Measurements from ENCODE around the gene FRRS1L. TPM values are rescaled to one million over a fixed set of nuclear protein-coding genes. Genes with fewer than 3 reads are reported as not detected.
A peak's percentile ranks its signal among the peaks of the same experiment; 100 is the strongest.

The FRRS1L gene
- total RNA-seq, 6 experiments from 2014 or later, result not detected

GRCh38 chr9:109171926-109172325 lies 4.9 kb upstream of the FRRS1L start:
- Histone ChIP-seq H3K27me3 (no peaks in the 10 kb centered on the region), H3K9me3 (no peaks in the 10 kb centered on the region), H3K27ac (no peak overlapping the region), H3K36me3 (no peaks in the 10 kb centered on the region), H3K4me3 (no peak overlapping the region), H3K4me1 (no peaks in the 10 kb centered on the region)
- TF ChIP-seq CTCF (IDR thresholded peaks at IDR 0.05), result no peak
- no peak for TF ChIP-seq POLR2A (IDR thresholded peaks at IDR 0.05)
- DNase-seq (no peak), ATAC-seq (no peak)
- 78% methylated on average over 3 of the region's 3 CpGs for WGBS (ENCODE audit: insufficient coverage, low coverage, low lambda C conversion rate, missing lambda C conversion rate)
- intact Hi-C loops (cut with DNase I), result no loop called here

GRCh38 chr9:109168170-109168569 lies 1.1 kb upstream of the FRRS1L start:
- intact Hi-C loops (cut with DNase I), result no loop called here
- DNase-seq (no peak), ATAC-seq (peak in 3 of 4 donors; percentile 50 to 87 (median 60))
- H3K36me3 ChIP-seq, result no peaks in the 10 kb centered on the region
- H3K4me3 ChIP-seq, result no peak overlapping the region
- no peaks in the 10 kb centered on the region for H3K27me3 ChIP-seq
- no peaks in the 10 kb centered on the region for H3K9me3 ChIP-seq
- no peak overlapping the region for H3K27ac ChIP-seq
- H3K4me1 ChIP-seq, result no peaks in the 10 kb centered on the region
- TF ChIP-seq CTCF (IDR thresholded peaks at IDR 0.05), result no peak
- no peak for TF ChIP-seq POLR2A (IDR thresholded peaks at IDR 0.05)

DNA sequence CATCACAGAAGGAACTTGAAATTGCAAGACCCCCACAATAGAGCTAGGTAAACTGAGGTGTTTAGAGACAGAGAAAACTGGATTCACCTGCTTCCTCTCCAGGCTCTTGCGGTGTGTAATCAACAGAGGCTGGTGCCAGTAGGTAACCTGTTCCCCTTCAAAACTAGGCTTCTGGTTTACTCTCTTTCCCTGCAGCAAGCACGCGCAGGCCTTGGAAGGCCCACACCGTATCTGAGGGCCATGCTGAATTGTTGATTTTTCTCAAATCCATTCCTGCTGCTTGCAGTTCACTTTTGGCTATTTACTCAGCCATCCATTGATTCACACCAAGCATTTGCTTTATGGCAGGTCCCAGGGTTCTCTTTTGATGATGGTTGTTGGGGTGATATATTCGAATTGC lies 667 bp upstream of the FRRS1L start:
- 97% methylated on average over 5 of the region's 5 CpGs for WGBS (ENCODE audit: insufficient coverage, low coverage, low lambda C conversion rate, missing lambda C conversion rate)
- intact Hi-C loops (cut with DNase I), result no loop called here
- ATAC-seq, result no peak

GRCh38 chr9:109166171-109166770 lies 778 bp downstream of the FRRS1L start:
- ATAC-seq (no peak), DNase-seq (no peak)
- Histone ChIP-seq H3K9me3 (no peaks in the 10 kb centered on the region), H3K4me3 (no peak overlapping the region), H3K27me3 (no peaks in the 10 kb centered on the region), H3K36me3 (no peaks in the 10 kb centered on the region), H3K27ac (no peak overlapping the region), H3K4me1 (no peaks in the 10 kb centered on the region)
- TF ChIP-seq CTCF (IDR thresholded peaks at IDR 0.05), result no peak
- no peak for TF ChIP-seq POLR2A (IDR thresholded peaks at IDR 0.05)
- 88% methylated on average over 7 of the region's 16 CpGs for WGBS (ENCODE audit: insufficient coverage, low coverage, low lambda C conversion rate, missing lambda C conversion rate)
- intact Hi-C loops (cut with DNase I), result no loop called here

More for the DNA sequence above, 667 bp upstream of the FRRS1L start:
- H3K9me3 ChIP-seq, result no peaks in the 10 kb centered on the region
- no peaks in the 10 kb centered on the region for H3K4me1 ChIP-seq
- TF ChIP-seq CTCF (IDR thresholded peaks at IDR 0.05), result no peak
- TF ChIP-seq POLR2A (IDR thresholded peaks at IDR 0.05), result no peak
- no peak overlapping the region for H3K27ac ChIP-seq
- DNase-seq, result no peak
- no peaks in the 10 kb centered on the region for H3K27me3 ChIP-seq
- no peak overlapping the region for H3K4me3 ChIP-seq
- no peaks in the 10 kb centered on the region for H3K36me3 ChIP-seq

DNA sequence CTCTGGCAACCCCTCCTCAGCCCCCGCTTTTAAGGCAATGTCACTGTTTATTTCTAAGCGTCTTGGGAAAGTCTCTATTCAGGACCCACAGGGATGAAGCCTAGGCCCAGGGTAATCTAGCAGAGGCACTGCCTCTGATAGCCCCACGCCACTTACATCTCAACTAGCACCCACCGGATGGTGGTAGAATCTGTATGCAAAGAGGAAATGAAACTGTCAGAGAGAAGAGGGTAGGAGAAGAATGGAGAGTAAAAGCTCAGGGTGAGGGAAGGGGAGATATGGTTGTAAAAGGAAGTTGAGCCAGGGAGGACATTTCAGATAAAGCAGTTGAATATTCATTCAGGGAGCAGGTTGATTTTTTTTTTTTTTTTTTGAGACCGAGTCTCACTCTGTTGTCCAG lies 3.0 kb downstream of the FRRS1L start:
- no peak overlapping the region for H3K4me3 ChIP-seq
- H3K36me3 ChIP-seq, result no peaks in the 10 kb centered on the region
- TF ChIP-seq CTCF (IDR thresholded peaks at IDR 0.05), result no peak
- no peak for TF ChIP-seq POLR2A (IDR thresholded peaks at IDR 0.05)
- 67% methylated on average over 4 of the region's 5 CpGs for WGBS (ENCODE audit: insufficient coverage, low coverage, low lambda C conversion rate, missing lambda C conversion rate)
- intact Hi-C loops (cut with DNase I), result no loop called here
- H3K4me1 ChIP-seq, result no peaks in the 10 kb centered on the region
- H3K27me3 ChIP-seq, result no peaks in the 10 kb centered on the region
- H3K9me3 ChIP-seq, result no peaks in the 10 kb centered on the region
- H3K27ac ChIP-seq, result no peak overlapping the region
- no peak for DNase-seq
- no peak for ATAC-seq
